HG02571 (cell line): ENCODE data around the gene POP5.

Source experiments
- ATAC-seq: cut with Tn5 transposase; IDR thresholded peaks from one replicate; pipeline ENCODE4 v1.9.1; 2021; ENCODE audit warnings: mild to moderate bottlenecking, moderate library complexity; ENCODE audit not compliant: unreplicated experiment

Gene POP5

GRCh38 chr12:120590741-120591407, 9.7 kb upstream of the POP5 start:
- ATAC-seq, result no peak

GRCh38 chr12:120588948-120589930, 8.0 kb upstream of the POP5 start:
- ATAC-seq, result no peak

DNA sequence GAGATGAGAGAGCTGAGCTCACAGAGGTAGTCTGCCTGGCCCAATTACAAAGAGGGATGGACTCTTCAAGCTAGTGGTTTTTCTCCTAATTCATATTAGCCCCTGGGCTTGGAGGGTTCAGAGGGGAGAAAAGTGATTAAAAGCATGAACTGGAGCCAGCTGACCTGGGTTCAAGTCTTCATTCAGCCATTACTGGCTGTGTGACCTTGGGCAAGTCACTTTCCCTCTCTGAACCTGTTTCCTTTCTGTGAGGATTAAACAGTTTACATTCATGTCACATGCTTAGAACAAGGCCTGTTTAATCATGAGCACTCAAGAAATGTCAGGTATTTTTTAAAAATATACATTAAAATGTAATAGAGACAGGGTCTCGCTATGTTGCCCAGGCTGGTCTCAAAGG, 7.2 kb upstream of the POP5 start:
- ATAC-seq, result no peak

DNA sequence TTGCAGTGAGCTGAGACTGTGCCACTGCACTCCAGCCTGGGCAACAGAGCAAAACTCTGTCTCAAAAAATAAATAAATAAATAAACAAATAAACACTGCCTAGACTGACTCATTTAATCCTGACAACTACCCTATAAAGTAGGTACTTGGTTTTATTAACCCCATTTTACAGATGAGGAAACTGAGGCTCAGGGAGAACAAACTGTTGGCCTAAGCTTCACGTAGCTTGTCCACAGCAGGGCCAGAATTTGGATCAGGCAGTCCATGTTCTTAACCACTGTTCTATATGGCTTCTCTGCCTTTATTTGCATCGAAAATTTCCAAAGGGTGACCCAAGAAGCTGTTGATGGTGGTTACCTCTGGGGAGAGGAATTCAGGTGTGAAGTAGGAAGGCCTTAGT, 5.7 kb upstream of the POP5 start:
- ATAC-seq, result no peak

DNA sequence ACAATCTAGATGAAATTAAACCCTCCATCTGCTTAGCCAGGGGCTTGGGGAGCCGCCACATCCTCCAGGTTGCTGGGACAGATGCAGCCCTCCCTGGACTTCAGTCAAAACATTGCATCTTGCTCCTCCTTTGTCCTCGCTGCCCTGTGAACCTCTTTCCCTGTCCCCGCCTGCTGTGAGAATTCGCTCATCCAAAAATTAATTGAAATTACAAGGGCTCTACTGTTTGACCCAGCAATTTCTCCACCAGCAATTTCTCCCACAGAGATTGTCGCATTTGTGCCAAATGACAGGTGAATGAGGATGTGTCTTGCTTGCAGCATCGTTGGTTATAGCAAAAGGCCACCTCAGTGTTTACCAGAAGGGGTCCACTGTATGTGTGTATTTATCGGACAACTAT, 5.0 kb upstream of the POP5 start:
- no peak for ATAC-seq

GRCh38 chr12:120584343-120585149, 3.3 kb upstream of the POP5 start:
- no peak for ATAC-seq

- ATAC-seq, result no peak
These were observed 2.4 kb upstream of the POP5 start for GRCh38 chr12:120583478-120584030.

DNA sequence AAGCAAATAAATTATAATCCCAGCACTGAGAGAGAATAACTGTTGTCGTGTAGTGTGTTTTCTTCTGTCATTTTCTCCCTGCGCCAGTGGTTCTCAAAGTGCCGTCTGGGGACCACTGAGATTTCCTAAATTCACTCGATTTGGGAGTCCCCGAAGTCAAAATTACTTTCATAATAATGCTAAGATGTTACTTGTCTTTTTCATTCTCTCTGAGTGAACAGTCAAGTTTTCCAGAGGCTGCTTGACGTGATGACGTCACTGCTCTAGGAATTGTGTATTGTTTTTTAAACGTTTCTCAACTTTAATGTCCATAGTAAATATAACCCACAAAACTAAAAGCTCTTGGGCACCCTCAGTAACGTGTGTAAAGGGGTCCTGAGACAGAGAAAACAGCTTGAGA, 796 bp upstream of the POP5 start:
- ATAC-seq, result no peak

- no peak for ATAC-seq
These were observed 2.0 kb downstream of the POP5 start for GRCh38 chr12:120579179-120579578.

- no peak for ATAC-seq
These were observed 7.1 kb downstream of the POP5 start for GRCh38 chr12:120574106-120574505.

- ATAC-seq, result no peak
These were observed 7.6 kb downstream of the POP5 start for GRCh38 chr12:120573560-120573959.

GRCh38 chr12:120571299-120571698, 9.9 kb downstream of the POP5 start:
- ATAC-seq, result no peak

DNA sequence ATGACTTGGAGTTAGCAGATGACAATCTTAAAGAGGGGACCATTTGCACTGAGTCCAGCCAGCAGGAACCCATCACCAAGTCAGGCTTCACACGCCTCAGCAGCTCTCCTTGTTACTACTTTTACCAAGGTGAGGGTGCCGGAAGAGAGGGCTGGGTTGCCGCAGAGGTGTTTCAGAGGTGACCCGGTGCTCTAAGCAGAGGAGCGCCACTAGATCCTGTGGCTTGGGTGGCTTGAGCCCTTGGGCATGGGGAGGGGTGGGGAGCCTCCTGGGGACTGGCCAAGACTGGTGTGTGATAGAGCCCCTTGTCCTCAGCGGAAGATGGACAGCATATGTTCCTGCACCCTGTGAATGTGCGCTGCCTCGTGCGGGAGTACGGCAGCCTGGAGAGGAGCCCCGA, 17.7 kb downstream of the POP5 start:
- no peak for ATAC-seq

DNA sequence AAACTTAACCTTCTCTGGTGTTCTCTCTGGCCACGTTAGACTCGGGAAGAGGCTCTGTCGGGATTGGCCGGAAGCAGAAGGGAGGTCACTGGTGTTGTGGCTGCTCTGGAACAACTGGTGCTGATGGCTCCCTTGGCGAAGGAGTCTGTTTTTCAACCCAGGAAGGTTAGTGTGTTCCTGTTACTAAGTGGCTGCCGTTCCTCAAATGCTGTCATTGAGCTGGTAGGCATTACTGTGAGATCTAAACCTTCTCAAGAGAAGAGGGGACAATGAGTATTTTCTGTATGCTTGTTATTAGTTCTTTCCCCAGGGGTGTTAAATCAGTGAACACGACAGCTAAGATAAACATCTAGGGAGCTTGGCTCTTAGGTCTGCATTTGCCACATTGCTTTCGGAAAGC, 18.3 kb downstream of the POP5 start:
- no peak for ATAC-seq

GRCh38 chr12:120557589-120557988, 23.6 kb downstream of the POP5 start:
- ATAC-seq, result no peak

DNA sequence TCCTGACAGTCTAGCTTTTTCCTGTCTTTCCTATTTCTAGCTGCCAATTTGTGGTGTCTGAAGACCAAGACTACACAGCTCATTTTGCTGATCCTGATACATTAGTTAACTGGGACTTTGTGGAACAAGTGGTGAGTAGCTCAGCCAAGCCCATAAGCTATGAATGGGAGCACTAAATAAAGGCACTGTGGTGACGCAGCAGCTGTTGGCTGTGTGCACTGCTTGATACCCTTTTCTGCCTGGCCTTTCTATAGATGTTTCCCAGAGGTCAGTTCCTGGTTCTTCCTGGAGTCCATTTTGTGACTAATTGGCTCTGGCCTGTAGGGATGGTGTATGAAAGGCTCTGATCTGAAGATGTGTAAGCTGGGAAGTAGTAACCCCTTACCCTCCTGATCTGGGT, 26.5 kb downstream of the POP5 start:
- ATAC-seq, result no peak

DNA sequence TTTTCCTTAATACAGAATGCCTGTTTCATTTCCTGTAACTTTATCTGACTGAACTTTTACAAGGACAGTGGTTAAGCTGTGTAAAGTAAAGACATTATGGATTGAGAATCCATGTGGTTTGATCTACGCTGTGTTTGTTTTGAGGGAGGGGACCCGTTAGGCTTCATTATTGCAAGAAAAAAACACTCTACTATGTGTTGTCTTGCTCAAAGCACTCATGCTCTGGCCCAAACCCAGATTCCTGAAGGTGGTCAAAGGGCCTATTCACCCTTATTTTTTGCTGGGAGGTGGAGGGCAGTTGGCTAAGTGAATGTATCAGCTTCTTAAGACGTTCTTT, 35.2 kb downstream of the POP5 start:
- ATAC-seq, result no peak

DNA sequence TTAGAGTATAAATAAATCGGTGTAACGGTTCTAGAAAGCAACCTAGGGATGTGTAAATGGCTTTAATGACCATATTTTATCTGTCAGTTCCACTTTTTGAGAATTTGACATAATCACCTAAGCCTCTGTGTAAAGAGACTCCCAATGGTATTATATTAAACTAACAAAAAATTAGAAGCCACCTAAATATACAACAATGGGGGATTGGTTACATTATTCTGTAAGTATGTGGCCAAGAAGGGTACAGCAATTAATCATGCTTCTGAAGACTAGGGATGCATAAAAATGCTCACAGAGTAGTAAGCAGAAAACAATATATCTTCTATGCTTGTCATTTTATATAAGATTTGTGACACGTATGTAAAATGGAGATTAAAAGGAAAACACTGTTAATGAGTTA, 36.5 kb downstream of the POP5 start:
- ATAC-seq, result no peak

DNA sequence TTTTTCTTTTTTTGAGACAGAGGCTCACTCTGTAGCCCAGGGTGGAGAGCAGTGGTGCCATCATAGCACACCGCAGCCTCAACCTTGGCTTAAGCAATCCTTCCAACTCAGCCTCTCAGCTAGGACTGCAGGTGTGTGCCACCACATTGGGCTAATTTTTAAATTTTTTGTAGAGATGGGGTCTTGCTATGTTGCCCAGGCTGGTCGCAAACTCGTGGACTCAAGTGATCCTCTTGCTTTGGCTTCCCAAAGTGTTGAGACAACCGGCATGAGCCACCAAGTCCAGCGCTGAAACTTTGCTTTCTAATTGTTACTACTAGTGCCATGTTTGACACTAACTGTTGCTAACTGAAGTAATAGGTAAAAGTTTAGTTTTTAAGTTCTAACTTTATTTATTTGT, 39.0 kb downstream of the POP5 start:
- no peak for ATAC-seq

DNA sequence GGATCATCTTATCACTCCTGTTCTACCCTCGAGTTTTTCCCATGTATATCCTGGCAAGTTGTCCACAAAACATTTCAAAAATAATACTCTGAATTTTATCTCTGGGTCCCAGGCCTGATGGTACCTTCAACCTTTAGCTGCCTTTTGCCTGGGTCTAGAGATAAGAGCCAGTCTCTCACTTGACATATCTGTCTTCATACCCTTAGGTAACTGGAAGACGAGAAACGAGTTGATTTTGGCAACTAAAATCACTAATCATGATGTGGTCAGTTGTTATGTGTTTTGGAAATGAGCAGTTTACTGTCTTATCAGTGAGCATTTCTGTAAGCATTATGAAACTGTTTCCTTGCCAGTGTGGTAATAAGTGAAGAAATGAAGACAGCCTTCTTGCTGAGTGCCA, 40.8 kb downstream of the POP5 start:
- no peak for ATAC-seq

DNA sequence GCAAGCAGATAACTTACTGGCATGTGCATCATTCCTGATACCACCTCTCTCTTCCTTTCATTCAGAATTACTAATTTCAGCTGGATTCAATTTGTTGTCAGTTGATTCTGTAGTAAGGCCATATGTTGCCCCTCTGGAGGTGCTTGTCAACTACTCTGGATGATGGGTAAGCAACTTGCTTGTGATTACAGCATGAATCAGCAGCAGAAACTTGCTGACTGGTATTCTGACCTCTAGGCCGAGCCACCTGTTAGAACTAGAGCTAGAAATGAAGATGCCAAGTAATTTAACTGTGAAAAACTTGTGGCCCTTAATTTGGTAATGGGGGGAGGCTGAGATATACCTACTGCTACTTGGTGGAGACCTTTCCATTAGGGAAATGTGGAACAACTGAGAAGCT, 41.9 kb downstream of the POP5 start:
- ATAC-seq, result no peak
